ENCODE measurements around the gene HIGD1A.

Gene HIGD1A

DNA sequence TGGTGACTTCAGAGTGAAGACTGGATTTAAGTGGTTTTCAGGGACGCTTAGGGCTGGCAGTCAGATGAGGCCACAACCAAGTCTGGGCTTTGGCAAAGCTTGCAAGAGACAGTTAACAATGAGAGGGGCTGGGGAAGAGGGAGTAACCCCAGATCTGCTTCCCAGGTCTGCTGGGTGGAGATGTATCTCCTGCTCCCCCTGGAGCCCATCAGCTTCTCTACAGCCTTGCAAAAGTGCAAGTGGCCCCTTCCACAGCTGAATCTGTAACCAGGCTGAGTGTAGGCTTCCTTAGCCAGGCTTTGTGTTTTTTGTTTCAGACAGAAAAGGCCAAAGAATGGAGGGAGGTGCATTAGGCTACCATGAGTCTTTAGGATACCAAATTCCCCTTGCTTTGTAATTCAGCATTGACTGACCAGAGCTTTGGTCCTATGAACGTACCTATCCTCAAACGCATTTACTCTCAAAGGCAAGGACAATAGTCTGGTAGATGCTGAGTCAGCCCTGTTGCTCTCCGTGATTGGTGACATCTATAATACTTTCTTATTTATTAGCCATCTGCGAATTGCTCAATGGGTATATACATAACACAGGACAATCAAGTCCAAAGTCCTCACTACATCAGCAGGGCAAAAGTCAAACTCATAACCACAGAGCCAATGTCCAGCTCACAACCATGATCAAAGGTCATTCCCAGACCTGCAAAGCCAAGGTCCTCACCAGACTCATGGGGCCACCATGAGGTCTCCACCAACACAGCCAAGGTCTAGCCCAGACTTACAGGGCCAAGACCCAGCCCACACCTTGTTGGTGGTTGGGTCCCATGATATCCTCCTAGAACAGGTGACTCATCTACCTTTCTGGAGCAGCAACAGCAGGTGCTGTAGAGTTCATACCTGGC is 48.4 kb downstream of the HIGD1A start:
- no peak for DNase-seq (ENCODE audit: low read depth)

DNA sequence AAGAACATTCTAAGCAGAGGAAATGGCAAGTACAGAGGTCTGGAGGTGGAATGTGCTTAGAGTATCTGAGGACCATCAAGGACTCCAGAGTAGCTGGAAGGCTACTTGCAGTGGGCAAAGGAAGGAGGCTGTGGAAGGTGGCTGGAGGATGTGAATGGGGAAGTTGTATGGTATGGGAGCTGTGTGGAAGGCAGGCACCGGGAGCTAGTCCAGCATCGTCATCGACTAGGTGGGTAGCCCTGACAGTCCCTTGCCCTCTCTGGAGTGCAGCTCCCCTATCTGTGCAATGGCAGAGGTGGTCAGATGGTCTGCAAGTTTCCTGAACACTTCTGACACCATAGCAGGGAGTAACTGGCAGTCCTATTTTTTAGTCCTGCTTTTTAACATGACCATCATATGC is 50.5 kb downstream of the HIGD1A start:
- DNase-seq (ENCODE audit: low read depth): no peak

DNA sequence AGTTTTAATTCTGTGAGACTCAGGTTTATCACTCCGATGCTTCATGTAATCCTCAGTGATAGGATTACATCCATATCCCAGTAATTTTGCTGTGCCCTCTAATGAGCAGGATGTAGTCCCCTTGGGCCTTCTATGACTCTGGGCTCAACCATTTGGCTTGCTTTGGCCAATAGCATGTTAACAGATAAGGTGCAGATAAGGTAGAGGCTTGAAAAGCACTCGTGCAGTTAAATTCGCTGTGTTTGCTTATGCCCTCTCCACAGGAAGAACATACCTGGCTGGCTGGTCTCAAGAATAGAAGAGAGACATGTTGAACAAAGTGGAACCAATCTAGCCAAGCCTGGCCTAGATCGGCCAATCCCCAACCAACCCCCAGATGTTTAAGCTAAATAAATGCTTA is 51.3 kb downstream of the HIGD1A start:
- DNase-seq (ENCODE audit: low read depth): no peak

DNA sequence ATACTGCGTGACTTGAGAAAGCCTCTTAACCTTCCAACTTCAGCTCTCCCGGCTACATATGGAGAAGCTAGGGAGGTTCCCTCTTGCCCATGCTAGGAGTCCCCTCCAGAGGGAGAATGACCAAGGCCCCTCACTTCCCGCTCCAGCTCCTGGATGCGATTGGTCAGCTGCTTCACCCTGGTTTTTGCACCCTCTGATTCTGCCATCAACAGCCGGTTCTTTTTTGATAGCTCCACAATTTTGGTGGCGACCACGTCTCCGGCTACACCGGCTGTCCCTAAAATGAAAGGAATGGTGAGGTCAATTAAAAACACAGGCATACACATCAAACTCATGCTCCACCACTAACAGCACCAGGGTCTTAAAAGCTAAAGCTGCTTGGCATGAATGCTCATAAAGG is 51.8 kb downstream of the HIGD1A start:
- DNase-seq (ENCODE audit: low read depth): no peak

DNA sequence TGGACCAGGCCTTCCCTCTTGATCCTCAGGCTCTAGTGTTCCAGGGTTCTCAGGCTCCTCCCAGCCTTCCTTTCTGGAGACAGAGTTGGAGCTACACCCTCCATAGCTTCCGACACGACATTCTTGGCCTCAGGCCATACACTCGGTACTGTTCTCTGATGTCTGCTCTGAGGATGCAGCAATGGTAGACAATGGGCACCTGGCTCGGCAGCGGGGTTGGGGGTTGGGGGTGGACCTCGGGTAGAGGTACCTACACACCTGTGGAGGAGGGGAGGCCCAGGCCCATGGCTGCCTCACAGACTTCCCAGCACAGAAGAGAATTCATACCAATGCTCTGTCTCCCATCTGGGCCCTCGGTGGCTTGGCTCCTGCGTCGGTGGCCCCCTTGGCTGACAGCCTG is 52.7 kb downstream of the HIGD1A start:
- DNase-seq (ENCODE audit: low read depth): no peak

DNA sequence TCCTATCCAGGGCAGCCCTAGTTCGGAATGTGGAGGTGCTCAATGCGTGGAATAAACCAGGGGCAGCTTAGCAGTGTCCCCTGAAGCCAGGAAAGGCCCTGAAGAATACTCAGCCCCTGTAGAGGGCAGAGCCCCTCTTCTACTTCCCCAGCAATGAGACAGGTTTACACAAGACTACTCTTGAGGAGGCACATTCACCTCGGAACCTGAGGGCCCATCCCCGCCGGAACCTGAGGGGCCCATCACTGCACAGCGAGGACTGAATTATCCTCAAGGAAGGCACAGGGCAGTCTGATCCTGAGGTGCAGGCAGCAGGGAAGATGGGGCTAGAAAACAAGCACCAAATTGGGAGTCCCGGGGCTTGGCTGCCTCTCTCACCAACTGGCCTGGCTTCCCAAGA is 53.5 kb downstream of the HIGD1A start:
- no peak for DNase-seq (ENCODE audit: low read depth)

DNA sequence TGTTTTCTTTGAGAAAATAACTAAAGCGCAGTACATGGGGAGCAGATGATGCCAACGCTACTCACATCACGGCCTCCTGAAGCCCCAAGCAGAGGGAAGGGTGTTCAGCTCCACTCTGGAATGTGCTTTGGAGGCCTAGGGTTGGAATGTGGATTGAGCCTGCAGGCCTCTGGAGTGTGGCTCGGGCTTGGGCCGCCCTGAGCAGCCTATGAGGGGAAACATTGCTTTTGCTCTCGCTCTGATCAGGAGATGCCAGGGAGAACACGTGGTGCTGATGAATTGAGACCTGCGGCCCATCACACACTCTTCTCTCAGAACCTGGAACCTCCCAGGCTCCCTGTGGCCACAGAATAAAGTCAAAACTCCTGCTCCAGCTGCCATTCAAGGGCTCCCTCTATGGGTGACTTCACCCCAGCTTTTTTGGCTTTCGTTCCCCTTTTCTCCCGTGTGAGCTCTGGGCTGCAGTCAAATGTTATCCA is 54.5 kb downstream of the HIGD1A start:
- no peak for DNase-seq (ENCODE audit: low read depth)

DNA sequence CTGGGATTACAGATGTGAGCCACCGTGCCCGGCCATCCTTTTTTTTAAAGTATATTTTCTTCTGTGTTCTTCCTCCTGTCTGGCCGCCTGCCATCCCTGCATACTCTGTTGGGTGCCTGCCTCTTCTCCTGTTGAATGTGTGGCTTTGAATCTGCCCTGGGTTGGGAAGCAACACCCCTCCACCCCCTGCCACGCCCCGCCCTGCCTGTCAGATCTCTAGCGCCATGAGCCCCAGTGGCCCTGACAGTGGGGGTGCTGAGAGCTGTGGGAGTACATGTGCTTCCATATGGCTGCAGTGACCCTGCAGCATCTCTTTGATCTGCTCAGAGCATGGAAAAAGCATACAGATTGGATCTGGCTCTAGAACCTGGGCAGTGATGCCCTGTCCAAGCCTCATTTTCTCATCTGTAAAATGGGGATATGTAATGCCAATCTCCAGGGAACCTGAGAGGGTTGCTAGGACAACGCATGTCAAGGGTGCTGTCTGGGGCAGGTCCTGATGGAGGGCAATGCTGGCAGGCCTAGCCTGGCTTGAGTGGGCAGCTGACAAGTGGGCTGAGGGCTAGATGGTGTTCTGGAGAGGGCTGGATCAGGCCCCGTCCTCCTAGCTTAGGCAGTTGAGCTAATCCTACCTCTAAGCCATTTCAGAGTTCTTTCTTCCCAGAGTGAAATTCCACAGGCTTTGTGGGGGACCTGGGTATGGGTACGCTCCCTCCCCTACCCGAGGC is 55.1 kb downstream of the HIGD1A start:
- no peak for DNase-seq (ENCODE audit: low read depth)

DNA sequence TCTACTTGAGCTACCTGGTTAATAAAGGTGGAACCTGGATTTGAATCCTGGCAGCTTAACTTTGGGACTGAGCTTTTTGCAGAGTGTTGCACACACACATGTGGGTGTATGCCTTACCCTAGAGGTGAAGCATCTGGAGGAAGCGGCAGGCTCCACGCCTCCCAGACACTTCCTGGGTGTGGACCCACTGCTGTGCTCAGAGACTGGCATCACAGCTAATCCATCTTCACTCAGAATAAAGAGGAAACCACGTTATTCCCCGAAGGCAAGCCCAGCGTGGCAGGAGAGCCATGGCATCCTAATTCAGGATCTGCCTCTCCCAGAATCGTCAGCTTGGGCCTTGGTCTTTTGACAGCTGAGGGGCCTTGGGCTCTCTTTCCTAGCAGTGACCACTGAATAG is 56.7 kb downstream of the HIGD1A start:
- DNase-seq (ENCODE audit: low read depth): no peak

DNA sequence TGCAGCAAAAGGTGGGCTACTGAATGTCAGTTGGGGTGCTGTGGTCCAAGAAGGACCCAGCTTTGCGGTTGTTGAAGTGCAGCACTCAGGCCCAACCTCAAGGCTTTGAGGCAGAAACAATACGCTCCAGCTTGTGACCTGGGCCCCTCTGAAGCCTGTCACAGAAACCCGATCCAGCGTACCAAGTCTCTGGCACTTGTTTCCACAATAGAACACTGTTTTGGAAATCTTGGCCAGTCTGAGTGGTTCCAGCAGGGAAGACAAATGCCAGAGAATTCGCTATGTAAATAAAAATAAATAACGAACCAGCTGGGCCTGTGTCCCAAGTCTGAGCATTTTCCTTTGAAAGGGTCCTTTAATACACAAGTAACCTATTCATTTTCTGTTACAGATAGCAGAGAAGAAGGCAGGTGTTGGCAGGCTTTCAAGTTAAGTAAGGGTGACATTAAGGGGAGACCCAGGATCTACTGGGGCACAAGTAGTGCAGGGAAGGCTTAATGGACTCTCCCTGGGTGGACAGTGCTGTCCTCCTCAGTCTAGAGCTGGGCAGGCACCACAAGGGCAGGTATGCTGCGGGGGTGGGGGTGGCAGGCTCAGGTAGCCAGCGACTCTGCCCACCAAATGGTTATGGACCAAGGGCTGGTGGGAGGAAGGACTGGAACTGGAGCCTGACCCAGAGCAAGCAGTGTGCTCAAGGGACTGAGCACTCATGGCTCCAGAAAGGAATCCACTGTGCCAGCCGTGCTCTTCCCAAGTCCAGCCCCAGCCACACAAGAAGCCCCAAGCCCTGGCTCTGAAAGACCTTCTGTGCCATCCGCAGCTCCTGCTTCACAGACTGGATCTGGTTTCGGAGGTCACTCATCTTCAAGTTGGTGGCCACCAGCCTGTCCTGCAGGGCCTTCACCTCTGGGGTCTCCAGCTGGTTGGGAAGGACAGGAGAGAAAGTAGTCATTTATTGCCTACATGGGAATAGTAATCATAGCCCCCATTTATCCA is 57.5 kb downstream of the HIGD1A start:
- DNase-seq (ENCODE audit: low read depth): no peak

DNA sequence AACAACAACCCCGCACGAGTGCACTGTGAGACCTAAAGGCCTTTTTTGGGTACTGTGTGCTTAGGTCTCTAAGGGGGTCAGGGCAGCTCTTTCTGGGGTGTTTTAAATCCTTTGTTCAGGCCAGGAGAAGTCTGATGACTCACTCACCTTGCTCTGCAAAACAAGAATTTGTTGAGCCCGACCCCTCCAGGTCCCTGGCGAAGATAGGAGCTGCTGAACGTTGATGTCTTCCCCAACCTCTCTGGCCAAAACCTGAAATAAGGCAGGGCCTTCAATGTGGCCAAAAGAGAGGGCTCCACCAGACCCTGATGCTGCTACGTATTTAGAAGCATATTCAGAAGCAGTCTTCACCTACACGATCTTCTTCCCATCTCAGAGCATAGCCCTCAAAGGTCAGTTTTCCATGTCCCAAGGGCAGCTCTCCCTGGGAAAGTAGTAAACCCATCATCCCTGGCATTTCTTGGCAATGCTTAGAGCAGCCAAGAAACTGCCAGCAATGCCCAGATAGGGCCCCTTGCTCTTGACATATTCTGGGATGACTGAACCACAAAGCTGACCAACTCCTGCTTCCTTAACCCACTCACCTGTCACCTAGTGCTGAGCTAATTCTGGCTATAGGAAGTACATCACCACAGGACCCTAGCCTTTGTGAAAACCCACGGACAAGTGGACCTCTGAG is 58.4 kb downstream of the HIGD1A start:
- no peak for DNase-seq (ENCODE audit: low read depth)

DNA sequence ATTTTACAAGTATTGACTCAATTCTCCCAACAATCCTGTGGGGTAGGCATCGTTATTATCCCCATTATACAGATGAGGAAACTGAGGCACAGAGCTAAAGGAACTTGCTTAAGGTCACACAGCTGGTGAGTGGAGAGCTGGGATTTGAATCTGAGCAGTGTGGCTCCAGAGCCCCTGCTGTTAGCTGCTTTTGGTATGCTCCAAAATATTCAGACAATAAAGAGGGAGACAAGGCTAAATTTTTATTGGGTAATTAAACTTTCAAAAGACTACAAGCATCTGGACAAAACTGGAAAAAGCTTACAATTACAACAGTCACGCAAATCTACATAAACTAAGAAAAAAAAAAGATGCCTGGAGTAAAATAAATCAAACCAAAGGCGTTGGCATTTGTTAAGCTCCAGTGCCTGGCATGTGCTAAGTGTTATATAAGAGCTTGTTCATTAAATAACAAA is 59.0 kb downstream of the HIGD1A start:
- no peak for DNase-seq (ENCODE audit: low read depth)

DNA sequence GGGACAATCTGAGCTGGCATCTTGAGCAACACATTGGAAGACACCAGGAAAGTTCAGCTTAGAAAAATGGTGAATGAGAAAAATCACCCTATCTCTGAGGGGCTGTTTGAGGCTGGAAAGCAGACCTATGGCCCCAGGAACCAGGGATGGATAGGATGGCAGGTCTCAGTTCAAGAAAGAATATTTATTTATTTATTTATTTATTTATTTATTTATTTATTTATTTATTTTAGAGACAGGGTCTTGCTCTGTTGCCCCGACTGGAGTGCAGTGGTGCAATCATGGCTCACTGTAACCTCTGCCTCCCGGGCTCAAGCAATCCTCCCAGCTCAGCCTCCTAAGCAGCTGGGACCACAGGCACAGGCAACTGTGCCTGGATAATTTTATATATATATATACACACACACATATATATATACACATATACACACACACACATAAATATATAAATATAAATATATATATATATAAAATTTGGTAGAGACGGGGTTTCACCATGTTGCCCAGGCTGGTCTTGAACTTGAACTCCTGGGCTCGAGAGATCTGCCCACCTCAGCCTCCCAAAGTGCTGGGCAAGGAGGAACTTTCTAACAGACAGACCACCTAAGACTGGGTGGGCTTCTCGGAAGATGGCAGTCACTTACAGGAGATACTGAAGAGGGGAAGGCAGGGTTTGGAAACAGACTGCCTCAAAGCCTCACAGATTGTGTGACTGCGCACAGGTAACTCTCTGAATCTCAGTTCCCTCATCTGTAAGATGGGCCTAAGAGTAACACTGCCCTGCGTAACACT is 60.9 kb downstream of the HIGD1A start:
- DNase-seq (ENCODE audit: low read depth): no peak

DNA sequence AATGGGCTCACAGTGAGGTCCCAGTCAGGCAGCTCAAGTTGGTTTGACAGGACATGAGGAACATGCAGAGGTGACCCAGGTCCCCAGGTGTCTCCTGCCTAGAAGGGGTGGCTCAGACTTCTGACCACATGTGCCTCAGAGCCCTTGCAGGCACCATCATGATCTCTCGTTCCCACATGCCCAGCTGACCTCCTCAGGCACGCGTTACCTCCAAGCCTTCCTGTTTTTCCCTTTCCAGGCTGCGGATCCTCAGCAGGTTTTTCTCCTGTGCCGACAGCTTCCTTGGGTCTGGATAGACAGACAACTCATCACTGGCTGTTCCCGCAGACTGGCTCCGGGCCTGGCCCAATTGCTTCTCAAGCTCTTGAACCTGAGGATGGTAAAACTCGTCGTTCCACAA is 61.6 kb downstream of the HIGD1A start:
- DNase-seq (ENCODE audit: low read depth): no peak

DNA sequence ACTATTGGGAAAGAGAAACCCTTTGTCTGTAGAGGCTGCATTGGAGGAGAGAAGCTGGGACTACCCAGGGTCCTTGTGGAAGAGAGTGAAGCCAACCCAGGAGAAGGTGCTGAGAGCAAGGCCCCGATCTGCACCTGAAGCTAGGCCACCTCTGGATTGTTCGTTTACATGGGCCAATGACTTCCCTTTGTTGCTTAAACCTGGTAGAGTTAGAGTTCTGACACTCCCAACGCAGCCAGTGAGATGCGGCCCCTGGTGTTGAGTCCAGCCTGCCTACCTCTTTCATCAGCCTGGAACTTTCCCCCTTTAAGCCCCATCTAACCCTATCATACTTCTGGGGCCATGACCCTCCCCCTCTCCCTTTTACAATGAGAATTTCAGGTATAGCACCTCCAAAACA is 62.0 kb downstream of the HIGD1A start:
- DNase-seq (ENCODE audit: low read depth): no peak

DNA sequence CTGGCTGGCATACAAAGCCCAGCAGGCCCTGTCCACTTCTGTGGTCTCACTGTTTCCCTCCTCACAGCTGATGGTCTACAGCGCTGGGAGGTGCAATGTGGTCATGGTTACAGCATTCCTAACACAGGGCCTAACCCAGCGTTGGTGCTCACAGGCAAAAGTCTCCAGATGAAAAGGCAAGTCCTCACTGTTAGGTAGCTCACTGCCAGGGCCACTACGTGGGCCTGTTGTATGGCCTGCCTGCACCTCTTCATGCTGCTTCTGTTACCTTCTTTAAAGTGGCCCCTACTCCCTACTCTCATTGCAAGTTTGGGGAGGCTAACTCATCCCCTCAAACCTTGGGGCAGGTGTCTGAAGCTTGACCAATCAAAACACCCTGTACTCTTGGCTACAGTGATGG is 62.5 kb downstream of the HIGD1A start:
- no peak for DNase-seq (ENCODE audit: low read depth)

DNA sequence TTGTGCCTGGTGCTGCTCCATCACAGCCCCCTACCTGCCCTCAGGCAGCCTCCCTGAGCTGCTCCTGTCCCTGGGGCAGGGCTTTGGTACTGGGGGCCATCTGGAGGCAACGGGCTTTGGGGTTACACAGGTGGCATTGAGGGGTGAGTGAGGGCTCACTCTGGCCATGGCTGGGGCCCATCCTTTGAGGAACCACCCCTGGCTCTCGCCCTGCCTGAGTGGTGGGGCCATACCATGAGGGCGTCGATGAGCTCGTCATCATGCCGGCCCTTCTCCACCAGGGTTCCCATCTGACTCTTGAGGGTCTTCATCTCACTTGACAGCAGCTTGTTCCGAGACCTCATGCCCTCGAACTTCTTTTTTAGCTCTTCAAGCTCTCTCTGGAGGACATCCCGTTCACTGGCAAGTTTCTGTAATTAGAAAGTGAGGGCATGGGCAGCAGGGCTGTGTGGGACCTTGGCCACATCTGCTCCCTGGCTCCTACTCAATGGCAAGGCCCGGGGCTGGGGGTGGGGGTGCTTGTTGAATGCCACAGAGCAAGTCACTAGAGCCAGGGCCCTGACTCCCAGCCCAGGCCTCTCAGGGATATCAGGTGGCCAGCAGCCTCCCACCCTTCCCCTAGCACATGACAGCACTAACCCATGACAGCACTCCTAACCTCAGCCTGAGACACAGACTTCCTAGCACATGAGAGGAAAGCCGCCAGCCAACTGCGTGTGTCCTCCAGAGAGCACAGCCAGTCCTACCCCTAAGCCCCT is 64.7 kb downstream of the HIGD1A start:
- DNase-seq (ENCODE audit: low read depth): no peak

DNA sequence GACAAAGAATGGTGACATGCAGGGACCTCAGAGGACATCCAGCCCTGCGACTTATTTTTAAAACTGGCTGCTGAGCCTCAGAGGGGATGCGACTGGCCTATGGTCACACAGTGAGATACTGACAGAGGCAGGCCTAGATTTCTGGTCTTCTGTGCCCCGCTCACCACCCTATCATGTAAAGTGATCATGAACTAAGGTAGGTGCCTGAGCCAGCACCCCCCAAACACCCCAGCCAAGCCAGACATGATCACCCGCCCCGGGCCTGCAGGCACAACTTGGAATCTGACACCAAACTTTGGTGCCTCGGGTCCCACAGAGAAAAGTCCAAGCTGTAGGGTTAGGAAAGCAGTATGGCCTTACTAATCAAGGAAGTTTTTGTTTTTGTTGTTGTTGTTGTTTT is 67.8 kb downstream of the HIGD1A start:
- DNase-seq (ENCODE audit: low read depth): no peak

DNA sequence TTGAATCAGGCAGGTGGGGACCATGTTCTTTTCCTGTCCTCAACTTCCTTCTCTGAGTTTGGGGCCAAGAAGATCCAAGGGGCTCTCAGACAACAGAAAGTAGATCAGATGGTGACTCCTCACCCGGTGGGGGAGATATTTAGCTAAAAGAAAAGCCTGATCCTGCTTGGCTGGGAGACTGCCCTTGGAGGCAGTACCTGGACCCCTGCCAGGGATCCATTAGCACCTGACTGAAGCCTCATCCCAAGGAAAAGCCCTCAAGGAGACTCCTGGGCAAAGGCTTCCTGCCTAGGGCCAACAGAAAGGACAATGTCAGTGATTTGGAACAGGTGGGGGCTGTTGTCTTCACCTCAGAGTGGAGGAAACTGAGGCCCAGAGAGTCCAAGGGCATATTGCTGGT is 68.2 kb downstream of the HIGD1A start:
- DNase-seq (ENCODE audit: low read depth): no peak

DNA sequence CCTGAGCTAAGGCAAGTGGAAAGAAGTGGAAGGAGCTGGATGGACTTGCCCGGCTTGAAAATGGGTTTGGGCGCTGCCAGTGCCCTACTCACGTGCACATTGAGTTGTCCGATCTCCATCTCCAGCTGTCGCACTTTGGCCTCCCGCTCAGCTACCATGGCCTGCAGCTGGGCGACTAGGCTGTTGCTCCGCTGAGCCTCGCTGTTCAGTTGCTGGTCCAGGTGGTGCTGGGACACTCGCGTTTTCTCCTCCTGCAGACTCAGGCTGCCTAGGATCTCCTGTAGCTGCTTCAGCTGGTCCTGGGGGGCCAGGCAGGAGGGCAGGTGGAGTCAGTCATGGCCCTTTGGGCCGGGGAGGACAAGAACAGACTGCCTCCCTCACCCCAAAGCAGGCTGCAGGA is 68.7 kb downstream of the HIGD1A start:
- DNase-seq (ENCODE audit: low read depth): no peak
